Esophagus squamous epithelium (tissue), 5 donors: ENCODE data around the gene PCDH9. TPM values are rescaled to one million over a fixed set of nuclear protein-coding genes. Genes with fewer than 3 reads are reported as not detected.

Source experiments
- DNase-seq: peaks from one replicate; lab custom pipeline; 2025; lab: John Stamatoyannopoulos, UW
- H3K27ac ChIP-seq, 4 donors: fragments of 200-600 bp; sonication (generic); one replicate each; pipeline ENCODE4 v1.5.1; 2016 to 2019; ENCODE audit warnings: mild to moderate bottlenecking in 1 of 4
- H3K27me3 ChIP-seq, 4 donors: fragments of 200-600 bp; sonication (generic); 1 replicate in 3 of 4; 2 replicates in 1 of 4; pipeline versions ENCODE4 v1.5.1 to v1.6.0; 2017 to 2021; ENCODE audit warnings: antibody characterized with exemption in 1 of 4
- H3K36me3 ChIP-seq, 3 donors: fragments of 200-600 bp; sonication (generic); one replicate each; pipeline ENCODE4 v1.5.1; 2016 to 2019
- H3K4me1 ChIP-seq, 3 donors: fragments of 200-600 bp; sonication (generic); one replicate each; pipeline ENCODE4 v1.5.1; 2017 to 2019
- H3K4me3 ChIP-seq, 4 donors: fragments of 200-600 bp; sonication (generic); 1 replicate in 3 of 4; 2 replicates in 1 of 4; pipeline ENCODE4 v1.5.1; 2016 to 2019; ENCODE audit warnings: mild to moderate bottlenecking in 2 of 4, moderate library complexity in 1 of 4
- H3K9me3 ChIP-seq, 3 donors: fragments of 200-600 bp; sonication (generic); one replicate each; pipeline ENCODE4 v1.5.1; 2016 to 2019
- CTCF ChIP-seq, 6 experiments: fragments of 450-650 bp in 4 of 6; fragments of 200-600 bp in 2 of 6; sonication (generic) in 2 of 6; IDR thresholded peaks; one replicate each; pipeline ENCODE4 v1.5.1; 2016 to 2019; ENCODE audit warnings: antibody characterized with exemption in 6 of 6, mild to moderate bottlenecking in 4 of 6, moderate library complexity in 4 of 6
- POLR2A ChIP-seq, 4 donors: fragments of 450-650 bp; IDR thresholded peaks; one replicate each; pipeline ENCODE4 v1.6.1; 2017; ENCODE audit warnings: antibody characterized with exemption in 4 of 4, mild to moderate bottlenecking in 4 of 4, moderate library complexity in 3 of 4
- WGBS, 2 donors: methylation state at CpG; one replicate each; pipeline ENCODE4 v1.1.5; 2018; 5-methylcytosine and 5-hydroxymethylcytosine counted together
- intact Hi-C: fragments of 100-400 bp; cut with DNase I; formaldehyde crosslinking; loops from one replicate; pipeline ENCODE4 v1.15.0; 2022
- total RNA-seq, 4 donors: library from RNA; depleted of rRNA; stranded (reverse); fragments of >200 nt; gene quantifications; one replicate each; pipeline ENCODE4 v1.1.0, GENCODE V29; 2016
- donor health status: DM: yes; HTN: yes; CAD: no.

The PCDH9 gene
- total RNA-seq, 4 donors from 2014 or later = 0.04 to 1.9 (median 0.45) TPM

DNA sequence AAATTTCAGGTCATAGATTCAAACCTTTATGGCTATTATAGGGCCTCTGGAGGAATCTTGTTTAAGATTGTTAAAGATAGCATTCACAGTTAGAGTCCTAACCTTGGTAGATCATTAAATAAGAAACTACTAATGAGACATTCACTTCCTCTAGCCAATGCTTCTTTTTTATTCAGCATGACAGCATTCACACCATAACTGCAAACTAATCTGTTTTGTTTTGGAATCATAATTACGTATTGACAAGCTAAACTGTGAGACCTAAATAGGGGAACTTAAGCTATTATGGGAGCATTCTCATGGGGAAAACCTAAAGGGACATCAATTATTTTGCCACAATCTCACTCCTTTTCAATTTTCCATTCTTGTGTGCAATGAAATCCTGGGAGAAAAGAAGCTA is 653.8 kb downstream of the PCDH9 start:
- Histone ChIP-seq H3K4me3 (no peak overlapping the region), H3K36me3 (no peaks in the 10 kb centered on the region), H3K9me3 (no peaks in the 10 kb centered on the region), H3K27ac (no peak overlapping the region), H3K4me1 (no peaks in the 10 kb centered on the region), H3K27me3 (no peaks in the 10 kb centered on the region)
- intact Hi-C loops = no loop called here
- no peak for DNase-seq
- 72 to 77% methylated on average over 1 of the region's 1 CpG for WGBS, 2 donors
- TF ChIP-seq POLR2A (IDR thresholded peaks at IDR 0.05) = no peak
- no peak for TF ChIP-seq CTCF (IDR thresholded peaks at IDR 0.05)

DNA sequence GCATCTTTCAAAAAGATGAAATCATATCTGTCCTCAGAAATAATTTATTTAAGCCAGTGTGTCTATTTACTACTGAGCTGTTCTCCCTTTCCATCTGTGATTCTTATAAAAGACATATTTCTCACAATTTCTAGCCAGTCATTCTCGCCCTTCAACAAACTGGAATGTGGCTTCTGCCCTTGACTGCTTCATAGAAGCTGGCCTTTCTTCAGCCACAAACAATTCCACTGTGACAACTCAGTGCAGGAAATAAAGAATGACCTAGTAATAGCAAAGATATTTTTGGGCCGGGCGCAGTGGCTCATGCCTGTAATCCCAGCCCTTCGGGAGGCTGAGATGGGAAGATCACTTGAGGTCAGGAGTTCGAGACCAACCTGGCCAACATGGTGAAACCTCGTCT is 655.5 kb downstream of the PCDH9 start:
- TF ChIP-seq POLR2A (IDR thresholded peaks at IDR 0.05) (no peak), CTCF (IDR thresholded peaks at IDR 0.05) (no peak)
- Histone ChIP-seq H3K4me1 (no peaks in the 10 kb centered on the region), H3K4me3 (no peak overlapping the region), H3K36me3 (no peaks in the 10 kb centered on the region), H3K27me3 (no peaks in the 10 kb centered on the region), H3K9me3 (no peaks in the 10 kb centered on the region), H3K27ac (no peak overlapping the region)
- intact Hi-C loops = no loop called here
- WGBS, 2 donors = 58 to 74% methylated on average over 2 to 6 of the region's 6 CpGs
- no peak for DNase-seq

GRCh38 chr13:66567899-66568612 is 662.1 kb downstream of the PCDH9 start:
- DNase-seq = no peak
- Histone ChIP-seq H3K4me1 (no peaks in the 10 kb centered on the region), H3K36me3 (no peaks in the 10 kb centered on the region), H3K4me3 (no peak overlapping the region), H3K27me3 (no peaks in the 10 kb centered on the region), H3K9me3 (no peaks in the 10 kb centered on the region), H3K27ac (no peak overlapping the region)
- intact Hi-C loops = no loop called here
- WGBS, 2 donors = 72 to 92% methylated on average over 5 of the region's 5 CpGs
- TF ChIP-seq CTCF (IDR thresholded peaks at IDR 0.05) (no peak), POLR2A (IDR thresholded peaks at IDR 0.05) (no peak)

- H3K4me3 ChIP-seq = no peak overlapping the region
- intact Hi-C loops = no loop called here
Observed at GRCh38 chr13:66565279-66565678, 664.9 kb downstream of the PCDH9 start.

More at GRCh38 chr13:66565279-66565678, 664.9 kb downstream of the PCDH9 start:
- TF ChIP-seq POLR2A (IDR thresholded peaks at IDR 0.05) (no peak), CTCF (IDR thresholded peaks at IDR 0.05) (no peak)
- DNase-seq = no peak
- Histone ChIP-seq H3K4me1 (no peaks in the 10 kb centered on the region), H3K36me3 (no peaks in the 10 kb centered on the region), H3K9me3 (no peaks in the 10 kb centered on the region), H3K27ac (no peak overlapping the region), H3K27me3 (no peaks in the 10 kb centered on the region)
